LNCaP clone FGC (cell line): ENCODE data around the gene CHD5.
"Not testable (repeated sequence)": the region's sequence is repeated elsewhere in the genome, so short reads cannot be mapped to it uniquely, and the experiment has no call there.

ENCODE experiments used
- DNase-seq: peaks from one replicate; pipeline ENCODE4 v3.0.0-alpha.2; 2011; ENCODE audit warnings: low read depth
- H3K4me3 ChIP-seq: 2 replicates; pipeline ENCODE4 v1.5.1; 2011; ENCODE audit warnings: mild to moderate bottlenecking, low read depth, low read length, control low read depth
- TF ChIP-seq, protein P1 (sequence below): IDR thresholded peaks from 2 replicates; pipeline ENCODE4 v1.5.1; 2012; ENCODE audit warnings: mild to moderate bottlenecking; ENCODE audit not compliant: control insufficient read depth, insufficient read depth; ENCODE audit errors: extremely low read depth

CHD5 gene

GRCh38 chr1:6077919-6078318, 102.2 kb downstream of the CHD5 start:
- TF ChIP-seq, protein P1, sequence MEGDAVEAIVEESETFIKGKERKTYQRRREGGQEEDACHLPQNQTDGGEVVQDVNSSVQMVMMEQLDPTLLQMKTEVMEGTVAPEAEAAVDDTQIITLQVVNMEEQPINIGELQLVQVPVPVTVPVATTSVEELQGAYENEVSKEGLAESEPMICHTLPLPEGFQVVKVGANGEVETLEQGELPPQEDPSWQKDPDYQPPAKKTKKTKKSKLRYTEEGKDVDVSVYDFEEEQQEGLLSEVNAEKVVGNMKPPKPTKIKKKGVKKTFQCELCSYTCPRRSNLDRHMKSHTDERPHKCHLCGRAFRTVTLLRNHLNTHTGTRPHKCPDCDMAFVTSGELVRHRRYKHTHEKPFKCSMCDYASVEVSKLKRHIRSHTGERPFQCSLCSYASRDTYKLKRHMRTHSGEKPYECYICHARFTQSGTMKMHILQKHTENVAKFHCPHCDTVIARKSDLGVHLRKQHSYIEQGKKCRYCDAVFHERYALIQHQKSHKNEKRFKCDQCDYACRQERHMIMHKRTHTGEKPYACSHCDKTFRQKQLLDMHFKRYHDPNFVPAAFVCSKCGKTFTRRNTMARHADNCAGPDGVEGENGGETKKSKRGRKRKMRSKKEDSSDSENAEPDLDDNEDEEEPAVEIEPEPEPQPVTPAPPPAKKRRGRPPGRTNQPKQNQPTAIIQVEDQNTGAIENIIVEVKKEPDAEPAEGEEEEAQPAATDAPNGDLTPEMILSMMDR = no peak
- H3K4me3 ChIP-seq = no peak overlapping the region
- DNase-seq = no peak

- TF ChIP-seq, protein P1 = no peak
- DNase-seq = no peak
- H3K4me3 ChIP-seq = no peak overlapping the region
Observed at GRCh38 chr1:6077506-6077905, 102.6 kb downstream of the CHD5 start.

DNA sequence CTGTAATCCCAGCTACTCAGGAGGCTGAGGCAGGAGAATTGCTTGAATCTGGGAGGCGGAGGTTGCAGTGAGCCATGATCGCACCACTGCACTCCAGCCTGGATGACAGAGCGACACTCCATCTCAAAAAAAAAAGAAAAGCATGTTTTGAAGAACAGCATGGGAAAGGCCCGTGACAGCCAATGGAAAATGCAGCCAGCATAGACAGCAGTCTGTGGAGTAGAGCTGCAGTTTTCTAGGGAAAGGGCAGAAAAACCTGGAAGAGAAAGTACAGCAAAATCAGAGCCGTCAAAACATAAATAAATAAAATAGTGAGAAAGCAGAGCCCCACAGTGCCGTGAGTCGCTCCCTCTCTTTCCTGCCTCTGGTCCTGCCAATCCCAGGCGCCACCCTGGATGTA, 103.1 kb downstream of the CHD5 start:
- not testable (repeated sequence) for H3K4me3 ChIP-seq, DNase-seq

DNA sequence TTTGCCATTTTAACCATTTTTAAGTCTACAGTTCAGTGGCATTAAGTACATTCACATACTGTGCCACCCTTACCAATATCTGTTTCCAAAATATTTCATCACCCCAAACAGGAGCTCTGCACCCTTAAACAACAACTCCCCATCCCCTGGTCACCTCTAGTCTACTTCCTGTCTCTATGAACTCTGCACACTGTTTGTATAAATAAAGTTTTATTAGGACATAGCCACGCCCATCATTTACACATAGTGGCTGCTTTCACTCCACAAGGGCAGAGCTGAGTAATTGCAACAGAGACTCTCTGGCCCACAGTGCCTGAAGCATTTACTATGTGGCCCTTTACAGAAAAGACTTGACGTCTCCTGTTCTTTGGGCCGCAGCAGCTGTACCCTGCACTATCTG, 104.4 kb downstream of the CHD5 start:
- no peak for DNase-seq
- H3K4me3 ChIP-seq = no peak overlapping the region
- TF ChIP-seq, protein P1 = no peak

- no peak for DNase-seq
- no peak overlapping the region for H3K4me3 ChIP-seq
- TF ChIP-seq, protein P1 = no peak
Observed at GRCh38 chr1:6074192-6074901, 105.8 kb downstream of the CHD5 start.

GRCh38 chr1:6073480-6074053, 106.6 kb downstream of the CHD5 start:
- DNase-seq = no peak
- no peak overlapping the region for H3K4me3 ChIP-seq
- TF ChIP-seq, protein P1 = no peak

DNA sequence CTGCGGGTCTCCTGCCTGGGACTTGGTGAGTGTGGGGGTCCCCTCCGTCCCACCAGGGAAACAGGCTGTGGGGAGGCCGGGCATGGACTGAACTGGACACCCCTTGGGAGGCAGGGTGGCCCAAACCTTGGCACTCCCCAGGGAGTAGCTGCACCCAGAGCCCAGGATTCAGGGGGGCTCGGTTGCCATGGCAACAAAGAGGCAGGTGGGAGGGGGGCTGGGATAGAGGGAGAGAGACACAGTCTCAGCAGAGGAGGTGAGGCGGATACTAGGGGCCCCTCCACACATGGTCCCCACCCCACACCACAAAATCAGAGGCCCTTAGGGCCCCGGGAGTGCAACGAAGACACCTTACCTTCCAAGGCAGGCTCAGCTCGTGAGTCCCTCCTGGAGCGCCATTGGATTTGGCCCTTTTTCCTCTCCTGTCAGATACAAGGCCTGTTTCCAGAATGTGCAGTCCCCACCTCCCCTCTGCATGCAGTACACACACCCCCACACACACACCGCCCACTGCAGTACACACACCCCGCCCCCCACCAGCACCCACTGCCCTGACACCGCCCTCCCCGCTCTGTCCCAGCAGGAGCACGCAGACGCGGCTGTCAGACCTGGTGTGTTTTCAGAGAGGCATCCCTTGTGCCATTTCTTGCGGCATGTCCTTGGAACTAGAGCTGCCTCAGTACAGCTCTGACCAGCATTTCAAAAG, 107.2 kb downstream of the CHD5 start:
- DNase-seq = no peak
- no peak overlapping the region for H3K4me3 ChIP-seq
- TF ChIP-seq, protein P1 = no peak
